ENCODE results near the gene KRT33A.
A peak's percentile ranks its signal among the peaks of the same experiment; 100 is the strongest.
"Not testable (repeated sequence)": the region's sequence is repeated elsewhere in the genome, so short reads cannot be mapped to it uniquely, and the experiment has no call there.

The KRT33A gene

GRCh38 chr17:41360296-41360995, 9.8 kb upstream of the KRT33A start:
- no peak for DNase-seq

- DNase-seq, result no peak
These were observed 3.9 kb upstream of the KRT33A start for GRCh38 chr17:41354536-41354935.

- no peak for DNase-seq
These were observed 2.2 kb upstream of the KRT33A start for GRCh38 chr17:41352597-41353366.

- no peak for DNase-seq
These were observed 549 bp upstream of the KRT33A start for GRCh38 chr17:41351177-41351576.

- DNase-seq, result no peak
These were observed 2.5 kb downstream of the KRT33A start for GRCh38 chr17:41347869-41348760.

- not testable (repeated sequence) for DNase-seq
These were observed 4.2 kb downstream of the KRT33A start for GRCh38 chr17:41346421-41346820.

GRCh38 chr17:41345992-41346391, 4.6 kb downstream of the KRT33A start:
- no peak for DNase-seq

GRCh38 chr17:41343029-41343428, 7.6 kb downstream of the KRT33A start:
- DNase-seq, result no peak

- peak; percentile 51 for DNase-seq
These were observed 9.4 kb downstream of the KRT33A start for GRCh38 chr17:41340934-41341861.

- no peak for DNase-seq
These were observed 10.1 kb downstream of the KRT33A start for GRCh38 chr17:41340494-41340893.

- no peak for DNase-seq
These were observed 11.0 kb downstream of the KRT33A start for GRCh38 chr17:41339571-41340172.

- peak; percentile 54 for DNase-seq
These were observed 11.6 kb downstream of the KRT33A start for GRCh38 chr17:41338961-41339485.

GRCh38 chr17:41335747-41336146, 14.9 kb downstream of the KRT33A start:
- no peak for DNase-seq

- no peak for DNase-seq
These were observed 16.0 kb downstream of the KRT33A start for GRCh38 chr17:41334385-41335305.

GRCh38 chr17:41333836-41334235, 16.8 kb downstream of the KRT33A start:
- DNase-seq, result no peak

GRCh38 chr17:41333098-41333497, 17.5 kb downstream of the KRT33A start:
- DNase-seq, result no peak

- DNase-seq, result no peak
These were observed 18.4 kb downstream of the KRT33A start for GRCh38 chr17:41332239-41332638.

GRCh38 chr17:41331606-41332005, 19.0 kb downstream of the KRT33A start:
- no peak for DNase-seq

GRCh38 chr17:41329279-41329948, 21.2 kb downstream of the KRT33A start:
- DNase-seq, result peak; percentile 21

- no peak for DNase-seq
These were observed 22.4 kb downstream of the KRT33A start for GRCh38 chr17:41328207-41328606.
